D341Med (cell line): Measurements from ENCODE around the gene FAM217A.
A peak's percentile ranks its signal among the peaks of the same experiment; 100 is the strongest.

Experiments
- DNase-seq: peaks from one replicate; pipeline ENCODE4 v3.0.0; 2012; ENCODE audit warnings: low spot score

FAM217A gene

DNA sequence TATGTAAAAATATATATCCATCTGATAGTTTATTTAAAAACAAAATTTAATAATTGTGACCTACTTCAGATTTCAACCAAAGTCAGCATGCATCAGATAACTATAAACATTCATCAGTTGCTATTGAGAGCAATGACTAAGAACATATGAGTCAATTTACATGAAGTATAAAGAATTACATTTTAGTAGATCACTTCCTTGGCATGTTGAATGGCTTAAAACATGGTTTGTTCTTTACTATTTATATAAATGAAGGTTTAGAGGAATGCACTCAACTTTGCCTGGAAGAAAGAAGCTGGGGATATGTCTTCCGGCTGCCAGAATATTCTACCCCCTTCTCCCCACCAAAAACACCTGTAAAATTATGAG, 6.4 kb upstream of the FAM217A start:
- no peak for DNase-seq

DNA sequence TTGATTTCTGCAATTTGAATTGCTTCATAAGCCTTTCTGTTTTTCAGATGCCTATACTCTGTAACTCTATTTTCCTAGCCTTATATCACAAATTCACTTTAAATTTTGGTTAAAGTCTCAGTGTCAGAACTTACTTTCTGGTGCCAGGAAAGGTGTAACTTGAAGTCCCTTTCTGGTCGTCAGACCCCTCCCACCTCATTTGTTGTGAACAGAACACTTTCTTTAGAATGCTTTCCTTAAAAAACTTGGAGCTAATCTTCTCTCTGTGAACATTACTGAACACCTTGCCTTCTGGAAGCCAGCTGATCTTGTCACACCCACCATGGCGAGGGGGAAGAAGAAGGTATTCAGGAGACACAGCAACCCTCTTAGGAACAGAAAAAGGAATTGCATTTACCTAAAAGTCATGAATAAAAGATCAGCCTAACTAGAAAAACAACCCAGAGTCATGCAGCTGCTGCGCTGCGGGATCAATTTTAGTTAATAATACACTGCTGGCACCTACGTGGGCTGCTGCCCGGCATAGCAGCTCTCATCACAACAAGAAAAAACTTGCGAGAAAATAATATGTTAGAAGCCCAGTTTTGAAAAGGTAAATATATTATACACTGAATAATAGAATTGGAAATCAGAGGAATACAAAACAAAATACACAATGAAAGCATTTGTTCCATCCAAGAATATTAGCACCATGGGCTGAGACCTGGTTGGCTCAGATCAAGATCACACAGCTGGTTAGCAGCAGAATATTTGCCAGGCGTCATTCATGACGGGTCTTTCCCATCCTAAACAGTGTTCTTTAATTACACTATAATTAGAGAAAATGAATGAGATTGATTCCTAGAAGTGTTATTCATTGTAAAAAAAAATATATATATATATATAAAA, 5.8 kb upstream of the FAM217A start:
- DNase-seq, result no peak

- DNase-seq, result no peak
Measured at GRCh38 chr6:4074478-4075235, 4.3 kb downstream of the FAM217A start.

- DNase-seq, result no peak
Measured at GRCh38 chr6:4071330-4071729, 7.6 kb downstream of the FAM217A start.

DNA sequence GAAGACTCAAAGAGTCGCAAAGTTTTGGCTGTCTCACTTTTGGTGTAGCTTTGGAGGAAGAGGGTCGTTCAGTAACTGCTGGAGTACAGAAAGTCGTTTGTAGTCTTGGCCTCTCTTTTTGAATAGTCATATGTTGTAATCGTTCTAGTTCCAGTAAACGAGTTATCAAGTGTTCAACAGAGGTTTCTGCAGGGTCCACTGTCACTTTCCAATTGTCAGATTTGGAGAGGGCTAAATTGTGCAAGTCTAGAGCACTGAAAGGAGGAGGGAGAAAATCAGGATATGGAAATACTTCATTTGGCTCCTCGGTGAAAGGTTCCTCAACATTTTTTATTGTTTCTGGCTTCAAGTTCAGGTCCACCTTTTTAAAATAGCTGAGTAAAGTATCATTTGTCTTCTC, 9.7 kb downstream of the FAM217A start:
- no peak for DNase-seq

GRCh38 chr6:4067673-4068072, 11.3 kb downstream of the FAM217A start:
- DNase-seq, result no peak

DNA sequence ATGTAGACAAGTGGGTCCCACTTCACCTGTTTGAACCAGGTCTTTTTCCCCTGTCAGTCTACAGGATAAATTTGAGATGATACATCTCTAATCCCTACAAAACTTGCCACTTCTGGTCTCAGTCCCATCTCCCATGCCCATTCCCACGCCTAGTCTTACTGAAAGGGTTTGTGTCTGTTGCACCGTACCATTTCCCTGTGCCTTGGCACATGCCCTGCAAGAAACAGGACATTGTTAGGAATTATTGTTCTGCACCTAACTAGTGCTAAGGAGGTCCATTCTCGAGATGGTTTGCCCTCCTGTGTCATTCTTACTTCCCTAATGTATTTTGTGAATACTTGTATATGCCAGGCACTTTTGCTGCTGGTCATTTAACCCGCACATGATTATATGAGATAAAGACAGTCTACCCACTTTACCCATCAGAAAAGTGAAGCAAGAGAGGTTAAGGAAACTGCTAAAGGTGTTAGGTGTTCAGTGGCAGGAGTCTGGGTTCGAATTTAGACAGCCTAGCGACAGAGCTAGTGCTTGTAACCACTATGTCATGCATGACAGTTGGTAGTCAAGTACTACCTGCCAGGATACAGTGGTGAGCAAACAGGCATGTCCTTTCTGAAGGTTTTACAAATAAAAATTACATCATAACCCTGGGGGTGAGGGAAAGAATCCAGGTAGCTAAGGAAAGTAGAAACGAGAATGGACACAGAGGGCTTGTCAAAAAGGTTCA, 12.7 kb downstream of the FAM217A start:
- no peak for DNase-seq

GRCh38 chr6:4059115-4059777, 19.7 kb downstream of the FAM217A start:
- DNase-seq, result no peak

GRCh38 chr6:4057036-4057435, 21.9 kb downstream of the FAM217A start:
- DNase-seq, result no peak

DNA sequence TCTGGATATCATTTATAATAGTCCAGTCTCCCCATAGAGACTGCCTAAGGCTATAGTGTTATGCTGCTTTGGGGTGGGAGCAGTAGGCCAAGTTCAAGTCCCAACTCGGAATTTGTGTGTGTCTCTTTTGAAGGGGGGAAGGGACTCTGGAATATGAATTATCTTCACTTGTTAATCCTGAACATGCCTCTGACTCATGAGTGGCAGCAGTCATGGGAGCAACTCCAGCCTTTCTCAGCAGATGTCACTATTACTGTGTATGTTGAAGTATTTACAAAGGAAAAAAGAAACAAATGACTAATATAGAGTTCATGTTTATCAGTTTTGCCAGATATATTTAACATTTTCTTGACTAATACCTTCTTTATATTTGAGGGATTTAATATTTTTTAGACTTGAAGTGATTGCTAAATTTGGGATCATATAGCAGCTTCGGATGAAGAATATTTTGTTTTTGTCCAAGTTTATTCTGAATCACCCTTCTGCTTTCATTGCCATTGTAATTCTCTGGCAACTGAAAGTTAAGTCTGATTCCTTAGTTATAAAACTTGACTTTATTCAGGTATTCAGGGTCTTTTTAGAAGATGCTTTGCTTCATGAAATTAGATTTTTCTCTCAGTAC, 23.4 kb downstream of the FAM217A start:
- peak; percentile 68 for DNase-seq

- DNase-seq, result no peak
Measured at GRCh38 chr6:4049246-4049645, 29.7 kb downstream of the FAM217A start.

DNA sequence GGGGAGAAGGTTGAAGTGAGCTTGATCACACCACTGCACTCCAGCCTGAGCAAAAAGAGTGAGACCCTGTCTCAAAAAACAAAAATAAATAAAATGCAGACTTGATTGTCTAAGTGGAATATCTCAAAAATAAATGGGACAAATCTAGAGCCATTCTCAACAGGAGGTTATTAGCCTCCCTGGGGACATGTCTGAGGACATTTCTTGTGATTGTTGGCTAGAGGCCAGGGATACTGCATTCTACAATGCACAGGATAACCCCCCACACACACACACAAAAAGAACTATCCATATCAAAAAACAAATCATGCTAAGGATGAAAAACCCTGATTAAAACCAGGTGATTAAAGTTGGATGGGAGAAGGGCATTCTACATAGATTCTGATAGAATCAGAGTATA, 37.5 kb downstream of the FAM217A start:
- no peak for DNase-seq

DNA sequence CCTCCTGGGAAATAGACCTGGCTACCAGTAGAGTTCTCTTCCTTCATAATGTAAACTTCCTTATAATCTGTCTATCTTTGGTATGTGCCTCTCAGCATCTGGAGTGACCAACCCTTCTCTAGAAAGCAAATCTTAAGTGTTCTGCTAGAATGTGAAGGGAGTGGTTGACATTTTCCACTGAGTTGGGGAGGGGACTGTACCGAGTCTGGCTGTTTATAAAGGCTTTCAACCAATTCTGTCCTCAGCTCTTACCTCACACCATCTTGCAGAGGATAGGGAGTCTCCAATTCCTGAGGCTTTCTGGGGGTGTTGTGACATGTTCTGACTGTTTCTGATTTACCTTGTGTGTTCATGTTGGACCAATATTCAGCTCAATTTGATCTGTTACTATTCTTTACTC, 39.6 kb downstream of the FAM217A start:
- no peak for DNase-seq

DNA sequence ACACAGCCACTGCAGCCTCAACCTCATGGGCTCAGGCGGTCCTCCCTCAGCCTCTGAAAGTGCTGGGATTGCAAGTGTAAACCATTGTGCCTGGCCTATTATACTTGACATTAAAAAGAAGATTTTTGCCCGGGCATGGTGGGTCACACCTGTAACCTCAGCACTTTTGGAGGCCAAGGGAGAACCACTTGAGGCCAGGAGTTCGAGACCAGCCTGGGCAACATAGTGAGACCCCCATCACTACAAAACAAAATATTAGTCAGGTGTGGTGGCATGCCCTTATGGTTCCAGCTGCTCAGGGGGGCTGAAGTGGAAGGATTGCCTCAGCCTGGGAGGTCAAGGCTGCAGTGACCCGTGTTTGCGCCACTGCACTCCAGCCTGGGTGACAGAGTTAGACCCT, 42.4 kb downstream of the FAM217A start:
- DNase-seq, result no peak

DNA sequence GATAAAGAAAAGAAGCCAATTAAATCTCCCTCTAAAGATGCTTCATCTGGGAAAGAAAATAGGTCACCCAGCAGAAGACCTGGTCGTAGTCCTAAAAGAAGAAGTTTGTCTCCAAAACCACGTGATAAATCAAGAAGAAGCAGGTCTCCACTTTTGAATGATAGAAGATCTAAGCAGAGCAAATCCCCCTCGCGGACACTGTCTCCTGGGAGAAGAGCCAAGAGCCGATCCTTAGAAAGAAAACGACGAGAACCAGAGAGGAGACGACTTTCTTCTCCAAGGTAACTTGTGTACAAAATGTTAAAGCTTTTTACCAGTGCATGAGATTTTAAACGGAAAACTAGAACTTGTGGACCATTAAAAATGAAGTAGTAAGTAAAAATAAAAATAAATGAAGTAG, 46.5 kb downstream of the FAM217A start:
- peak; percentile 50 for DNase-seq

DNA sequence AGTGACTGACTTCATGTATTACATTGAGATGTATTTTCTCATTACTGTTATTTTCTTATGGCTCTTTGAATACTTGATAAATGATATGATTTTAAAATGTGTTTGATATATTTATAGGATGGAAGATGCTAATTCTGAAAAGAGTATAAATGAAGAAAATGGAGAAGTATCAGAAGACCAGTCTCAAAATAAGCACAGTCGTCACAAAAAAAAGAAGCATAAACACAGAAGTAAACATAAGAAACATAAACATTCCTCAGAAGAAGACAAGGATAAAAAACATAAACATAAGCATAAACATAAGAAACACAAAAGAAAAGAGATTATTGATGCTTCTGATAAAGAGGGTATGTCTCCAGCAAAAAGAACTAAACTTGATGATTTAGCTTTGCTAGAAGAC, 47.5 kb downstream of the FAM217A start:
- DNase-seq, result no peak

DNA sequence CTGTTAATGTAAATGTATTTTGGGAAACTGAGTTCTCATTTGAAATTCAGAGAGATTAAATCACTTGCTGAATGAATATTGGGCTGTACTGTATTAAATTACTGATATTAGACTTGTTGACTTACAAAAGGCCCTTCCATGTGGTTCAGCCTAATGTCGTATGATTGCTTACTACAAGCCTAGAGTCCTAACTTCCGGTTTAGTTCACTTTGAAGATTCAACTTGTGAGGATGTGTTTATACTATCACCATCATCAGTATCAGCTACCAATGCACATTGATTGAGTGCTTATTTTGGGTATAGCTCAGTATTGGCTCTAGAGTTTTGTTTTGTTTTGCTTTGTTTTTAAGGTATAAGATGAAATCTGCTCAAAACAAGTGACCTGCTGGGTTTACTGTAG, 48.3 kb downstream of the FAM217A start:
- DNase-seq, result no peak

GRCh38 chr6:4029687-4030086, 49.2 kb downstream of the FAM217A start:
- DNase-seq, result no peak

DNA sequence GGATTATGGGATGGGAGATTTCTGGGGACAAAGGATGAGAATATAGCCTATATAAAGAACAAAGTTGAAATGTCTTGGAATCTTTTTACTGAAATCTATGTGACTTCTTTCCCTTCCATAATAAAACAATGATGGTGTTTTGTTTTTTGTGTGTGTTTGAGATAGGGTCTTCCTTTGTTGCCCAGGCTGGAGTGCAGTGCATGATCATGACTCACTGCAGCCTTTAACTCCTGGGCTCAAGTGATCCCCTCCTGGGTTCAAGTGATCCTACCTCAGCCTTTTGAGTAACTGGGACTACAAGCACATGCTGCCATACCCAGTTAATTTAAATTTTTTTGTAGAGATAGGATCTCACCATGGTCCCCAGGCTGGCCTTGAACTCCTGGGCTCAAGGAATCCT, 50.9 kb downstream of the FAM217A start:
- no peak for DNase-seq

- DNase-seq, result no peak
Measured at GRCh38 chr6:4025681-4026080, 53.3 kb downstream of the FAM217A start.

DNA sequence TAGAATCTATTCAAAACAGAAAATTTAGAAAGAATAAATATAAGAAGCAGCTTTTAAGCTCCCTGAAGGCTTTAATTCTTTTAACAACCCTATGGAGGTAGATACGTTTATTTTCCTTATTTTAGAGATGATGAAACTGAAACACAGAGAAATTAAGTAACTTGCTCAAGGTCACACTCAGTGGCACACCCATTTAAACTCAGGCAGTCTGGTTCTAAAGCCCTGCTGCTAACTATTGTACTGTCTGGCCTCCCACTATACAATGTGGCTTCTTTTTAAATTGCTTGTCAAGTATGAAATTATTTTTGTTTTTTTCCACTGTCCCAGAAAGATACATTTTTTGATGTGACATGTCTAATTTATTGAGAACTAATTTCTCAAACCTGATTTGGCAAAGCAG, 55.7 kb downstream of the FAM217A start:
- no peak for DNase-seq
